HEK293T (cell line): ENCODE data around the gene KRTAP4-6.

Experiments used
- ARNT ChIP-seq: fragments of 450-650 bp; IDR thresholded peaks from 2 replicates; pipeline ENCODE4 v1.6.1; 2017; ENCODE audit warnings: mild to moderate bottlenecking
- BHLHE40 ChIP-seq: fragments of 450-650 bp; IDR thresholded peaks from 2 replicates; pipeline ENCODE4 v1.6.1; 2016; ENCODE audit warnings: mild to moderate bottlenecking, moderate library complexity, borderline replicate concordance
- FOXA1 ChIP-seq: fragments of 450-650 bp; IDR thresholded peaks from 2 replicates; pipeline ENCODE4 v1.6.1; 2016; ENCODE audit warnings: mild to moderate bottlenecking
- FOXM1 ChIP-seq: fragments of 450-650 bp; IDR thresholded peaks from 2 replicates; pipeline ENCODE4 v1.6.1; 2017; ENCODE audit warnings: mild to moderate bottlenecking, borderline replicate concordance
- HDGF ChIP-seq: fragments of 450-650 bp; IDR thresholded peaks from 2 replicates; pipeline ENCODE4 v1.6.1; 2017; ENCODE audit warnings: antibody characterized with exemption, borderline replicate concordance
- L3MBTL2 ChIP-seq: fragments of 450-650 bp; conservative IDR thresholded peaks from 2 replicates; pipeline ENCODE4 v1.6.1; 2016; ENCODE audit warnings: mild to moderate bottlenecking
- LEF1 ChIP-seq: fragments of 450-650 bp; IDR thresholded peaks from 2 replicates; pipeline ENCODE4 v1.6.1; 2017; ENCODE audit warnings: mild to moderate bottlenecking, borderline replicate concordance
- NFRKB ChIP-seq: fragments of 450-650 bp; IDR thresholded peaks from 2 replicates; pipeline ENCODE4 v1.6.1; 2016; ENCODE audit warnings: mild to moderate bottlenecking, moderate library complexity
- SP1 ChIP-seq: fragments of 450-650 bp; IDR thresholded peaks from 2 replicates; pipeline ENCODE4 v1.6.1; 2017
- TF ChIP-seq, protein P1 (sequence below): fragments of 450-650 bp; IDR thresholded peaks from 2 replicates; pipeline ENCODE4 v1.6.1; 2016

DNA sequence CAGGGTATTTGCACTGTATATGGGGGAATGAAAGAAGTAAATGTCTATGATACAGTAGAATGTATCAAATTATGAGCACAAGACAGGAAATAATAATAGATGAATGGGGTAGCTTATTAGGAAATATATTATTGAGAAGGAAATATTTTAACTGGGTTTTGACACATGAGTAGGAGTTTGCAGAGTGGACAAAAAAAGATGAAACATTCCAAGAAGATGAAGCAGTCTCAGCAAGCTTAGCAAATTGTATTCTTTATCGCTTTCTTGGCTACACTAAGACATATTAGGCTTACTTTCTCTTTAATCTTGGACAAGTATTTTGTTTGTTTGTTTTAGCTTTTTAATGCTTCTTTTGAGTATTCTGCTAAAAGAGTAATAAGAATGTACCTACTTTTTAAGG lies 36.4 kb downstream of the KRTAP4-6 start:
- TF ChIP-seq ARNT (no peak), HDGF (no peak), SP1 (no peak), L3MBTL2 (no peak), FOXM1 (no peak), NFRKB (no peak), BHLHE40 (no peak), FOXA1 (no peak), LEF1 (no peak)
- TF ChIP-seq, protein P1, sequence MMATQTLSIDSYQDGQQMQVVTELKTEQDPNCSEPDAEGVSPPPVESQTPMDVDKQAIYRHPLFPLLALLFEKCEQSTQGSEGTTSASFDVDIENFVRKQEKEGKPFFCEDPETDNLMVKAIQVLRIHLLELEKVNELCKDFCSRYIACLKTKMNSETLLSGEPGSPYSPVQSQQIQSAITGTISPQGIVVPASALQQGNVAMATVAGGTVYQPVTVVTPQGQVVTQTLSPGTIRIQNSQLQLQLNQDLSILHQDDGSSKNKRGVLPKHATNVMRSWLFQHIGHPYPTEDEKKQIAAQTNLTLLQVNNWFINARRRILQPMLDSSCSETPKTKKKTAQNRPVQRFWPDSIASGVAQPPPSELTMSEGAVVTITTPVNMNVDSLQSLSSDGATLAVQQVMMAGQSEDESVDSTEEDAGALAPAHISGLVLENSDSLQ = no peak
